Prostate gland (tissue), 2 donors: ENCODE measurements around the gene LRRC4C. TPM values are rescaled to one million over a fixed set of nuclear protein-coding genes. Genes with fewer than 3 reads are reported as not detected.

Experiments used
- DNase-seq: peaks from one replicate; pipeline ENCODE4 v3.0.0-alpha.2; 2019; ENCODE audit warnings: low spot score
- H3K27ac ChIP-seq, 2 donors: fragments of 200-600 bp; sonication (generic); 2 replicates each; pipeline ENCODE4 v1.5.1; 2017 to 2019
- H3K27me3 ChIP-seq: fragments of 200-600 bp; sonication (generic); replicated peaks from 2 replicates; pipeline ENCODE4 v1.5.1; 2019; ENCODE audit not compliant: insufficient read depth
- H3K36me3 ChIP-seq, 2 donors: fragments of 200-600 bp; sonication (generic); 1 replicate in 1 of 2; 2 replicates in 1 of 2; pipeline versions ENCODE4 v1.5.1 to v1.8.1; 2017 to 2019
- H3K4me1 ChIP-seq: fragments of 200-600 bp; sonication (generic); replicated peaks from 2 replicates; pipeline ENCODE4 v1.5.1; 2019
- H3K4me3 ChIP-seq, 2 donors: fragments of 200-600 bp; sonication (generic); 2 replicates each; pipeline ENCODE4 v1.5.1; 2017 to 2019
- H3K9me3 ChIP-seq: fragments of 200-600 bp; sonication (generic); 2 replicates; pipeline ENCODE4 v1.5.1; 2017
- CTCF ChIP-seq, 4 experiments: fragments of 200-600 bp in 2 of 4; fragments of 450-650 bp in 2 of 4; sonication (generic) in 2 of 4; IDR thresholded peaks; 1 replicate in 3 of 4; 2 replicates in 1 of 4; pipeline ENCODE4 v1.5.1; 2016 to 2019; ENCODE audit warnings: antibody characterized with exemption in 4 of 4, mild to moderate bottlenecking in 2 of 4, moderate library complexity in 2 of 4
- POLR2A ChIP-seq: fragments of 450-650 bp; IDR thresholded peaks from one replicate; pipeline ENCODE4 v1.6.1; 2016; ENCODE audit warnings: antibody characterized with exemption, mild to moderate bottlenecking
- POLR2AphosphoS5 ChIP-seq: sonication (generic); formaldehyde crosslinking; IDR thresholded peaks from one replicate; pipeline ENCODE4 v1.6.1; 2017; ENCODE audit warnings: antibody characterized with exemption
- WGBS: methylation state at CpG from one replicate; pipeline ENCODE4 v1.1.5; 2018; 5-methylcytosine and 5-hydroxymethylcytosine counted together
- intact Hi-C: fragments of 100-400 bp; cut with DNase I; formaldehyde crosslinking; loops from one replicate; pipeline ENCODE4 v1.14.2; 2022
- total RNA-seq, 2 donors: library from RNA; depleted of rRNA; stranded (reverse); fragments of >200 nt; gene quantifications; one replicate each; pipeline ENCODE4 v1.1.0, GENCODE V29; 2016

The LRRC4C gene
- total RNA-seq, 2 donors from 2014 or later: 0.28 TPM; not detected in 1

- Histone ChIP-seq H3K4me3 (no peak overlapping the region), H3K4me1 (no peaks in the 10 kb centered on the region), H3K27me3 (no peaks in the 10 kb centered on the region), H3K27ac (no peak overlapping the region), H3K9me3 (no peaks in the 10 kb centered on the region), H3K36me3 (no peaks in the 10 kb centered on the region)
- TF ChIP-seq CTCF (IDR thresholded peaks at IDR 0.05): no peak
- intact Hi-C loops: no loop called here
- DNase-seq: no peak
Measured at GRCh38 chr11:41050791-41051190, 408.7 kb downstream of the LRRC4C start.

GRCh38 chr11:41047229-41047628 is 412.2 kb downstream of the LRRC4C start:
- intact Hi-C loops: no loop called here
- no peak overlapping the region for H3K27ac ChIP-seq
- no peak overlapping the region for H3K4me3 ChIP-seq
- H3K27me3 ChIP-seq: no peaks in the 10 kb centered on the region
- no peaks in the 10 kb centered on the region for H3K9me3 ChIP-seq
- TF ChIP-seq CTCF (IDR thresholded peaks at IDR 0.05) (no peak), POLR2AphosphoS5 (no peak), POLR2A (no peak)
- no peaks in the 10 kb centered on the region for H3K36me3 ChIP-seq
- no peak for DNase-seq
- no peaks in the 10 kb centered on the region for H3K4me1 ChIP-seq

DNA sequence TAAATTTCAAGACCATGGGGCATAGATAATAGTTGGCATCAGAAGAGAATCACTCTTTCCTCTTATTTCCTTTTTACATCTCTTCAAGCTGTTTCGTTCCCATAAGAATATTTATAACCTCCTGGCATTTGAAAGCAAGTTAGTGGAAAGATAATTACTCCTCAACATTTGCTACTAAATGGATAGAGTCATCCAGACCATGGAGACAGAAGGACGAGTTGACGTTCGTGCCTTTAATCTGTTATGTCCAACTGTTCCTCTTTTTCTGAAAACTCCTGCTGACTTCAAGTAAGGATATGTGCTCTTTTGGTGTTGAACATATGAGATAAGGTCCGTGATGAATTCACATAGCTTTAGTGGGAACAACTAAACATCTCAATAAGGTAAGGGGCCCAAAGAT is 414.2 kb downstream of the LRRC4C start:
- no peak for DNase-seq
- Histone ChIP-seq H3K4me1 (no peaks in the 10 kb centered on the region), H3K27ac (no peak overlapping the region), H3K9me3 (no peaks in the 10 kb centered on the region), H3K36me3 (no peaks in the 10 kb centered on the region), H3K27me3 (no peaks in the 10 kb centered on the region), H3K4me3 (no peak overlapping the region)
- intact Hi-C loops: no loop called here
- 82% methylated on average over 5 of the region's 5 CpGs for WGBS
- no peak for TF ChIP-seq POLR2A
- TF ChIP-seq CTCF (IDR thresholded peaks at IDR 0.05): no peak
- TF ChIP-seq POLR2AphosphoS5: no peak

GRCh38 chr11:41044747-41045146 is 414.7 kb downstream of the LRRC4C start:
- WGBS: 83% methylated on average over 2 of the region's 2 CpGs
- Histone ChIP-seq H3K36me3 (no peaks in the 10 kb centered on the region), H3K9me3 (no peaks in the 10 kb centered on the region), H3K27me3 (no peaks in the 10 kb centered on the region), H3K4me1 (no peaks in the 10 kb centered on the region), H3K27ac (no peak overlapping the region), H3K4me3 (no peak overlapping the region)
- intact Hi-C loops: no loop called here
- DNase-seq: no peak
- TF ChIP-seq POLR2A (no peak), CTCF (IDR thresholded peaks at IDR 0.05) (no peak), POLR2AphosphoS5 (no peak)

GRCh38 chr11:41042688-41043087 is 416.8 kb downstream of the LRRC4C start:
- H3K27ac ChIP-seq: no peak overlapping the region
- 69% methylated on average over 3 of the region's 3 CpGs for WGBS
- H3K4me3 ChIP-seq: no peak overlapping the region
- H3K27me3 ChIP-seq: no peaks in the 10 kb centered on the region
- intact Hi-C loops: no loop called here
- no peaks in the 10 kb centered on the region for H3K9me3 ChIP-seq
- no peaks in the 10 kb centered on the region for H3K36me3 ChIP-seq
- TF ChIP-seq POLR2AphosphoS5: no peak
- no peak for TF ChIP-seq CTCF (IDR thresholded peaks at IDR 0.05)
- no peak for TF ChIP-seq POLR2A
- DNase-seq: no peak
- H3K4me1 ChIP-seq: no peaks in the 10 kb centered on the region
